ENCODE data around the gene ITGB1.

Gene ITGB1

DNA sequence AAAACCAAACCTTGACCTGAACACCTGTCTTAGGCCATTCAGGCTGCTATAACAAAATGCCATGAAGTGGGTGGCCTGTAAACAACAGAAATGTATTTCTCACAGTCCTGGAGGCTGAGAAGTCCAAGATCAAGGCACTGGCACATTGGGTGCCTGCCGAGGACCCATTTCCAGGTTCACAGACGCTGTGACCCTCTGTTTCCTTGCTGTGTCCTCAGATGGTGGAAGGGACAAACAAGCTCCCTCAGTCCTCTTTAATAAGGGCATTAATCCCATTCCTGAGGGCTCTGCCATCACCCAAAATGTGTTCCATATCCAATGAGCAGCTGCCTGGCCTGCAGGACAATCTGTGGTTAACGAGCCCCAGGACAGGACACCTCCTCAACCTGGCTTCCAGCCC, 67.6 kb downstream of the ITGB1 start:
- FAIRE-seq, result no peak

DNA sequence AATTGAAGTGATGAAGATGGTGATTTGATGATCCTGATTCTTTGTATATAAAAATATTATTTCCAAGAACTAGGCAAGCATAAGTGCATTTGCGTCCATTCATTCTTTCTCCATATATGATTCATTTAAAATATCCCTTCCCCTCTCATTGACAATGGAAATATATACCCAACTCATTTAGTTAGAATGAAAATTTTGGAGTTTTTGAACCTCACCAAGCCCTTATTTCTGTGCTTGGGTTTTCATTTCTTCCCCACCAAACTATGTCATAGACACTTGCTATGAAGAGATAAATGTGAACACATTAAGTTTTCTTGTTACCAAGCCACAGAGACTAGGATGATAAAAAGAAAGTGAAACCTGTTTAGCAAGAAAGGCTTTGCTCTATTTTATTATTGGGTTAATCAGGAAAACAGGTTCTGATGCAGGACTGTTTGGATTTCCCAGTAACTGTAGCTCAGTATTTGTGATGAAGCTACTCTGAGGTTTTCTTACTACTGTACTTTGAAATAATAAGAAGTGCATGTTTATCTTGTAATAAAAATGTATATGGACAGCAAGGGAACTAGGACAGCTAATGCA, 68.3 kb downstream of the ITGB1 start:
- FAIRE-seq (no peak), DNase-seq (ENCODE audit: low spot score) (no peak)

More for the DNA sequence above, 67.6 kb downstream of the ITGB1 start:
- no peak for DNase-seq (ENCODE audit: low spot score)

DNA sequence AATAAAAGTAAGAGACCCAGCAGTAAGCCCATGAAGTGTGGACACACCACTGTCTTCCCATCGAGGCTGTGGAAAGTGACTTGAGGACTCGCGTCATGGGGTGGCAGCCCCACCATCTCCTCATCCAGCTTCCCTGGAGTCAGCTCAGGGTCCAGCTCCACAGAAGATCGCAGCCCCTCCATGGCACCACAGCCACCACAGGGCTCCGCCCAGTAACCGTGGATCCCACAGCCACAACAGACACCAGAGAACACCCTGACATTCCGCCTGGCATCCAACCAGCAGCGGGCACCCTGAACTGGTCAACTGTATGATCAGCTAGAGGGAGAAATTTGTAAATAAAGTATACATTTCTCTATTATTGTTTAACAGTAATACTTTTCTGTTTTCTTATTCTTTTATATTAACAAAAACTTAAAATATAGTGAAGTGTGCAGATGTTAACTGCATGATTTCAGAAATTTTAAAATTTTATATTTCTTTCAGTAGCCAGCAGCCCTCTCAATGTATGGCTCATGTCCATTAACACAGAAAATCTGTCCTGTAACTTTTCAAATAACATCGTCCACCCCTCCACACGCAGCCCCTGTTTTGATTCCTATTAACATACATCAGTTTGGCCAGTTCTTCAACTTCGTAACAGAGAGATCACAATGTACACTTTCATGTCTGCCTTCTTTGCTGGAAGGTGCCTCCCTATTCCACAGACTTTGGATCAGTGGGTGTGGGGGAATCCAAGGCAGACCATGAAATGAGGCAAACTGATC, 69.7 kb downstream of the ITGB1 start:
- no peak for DNase-seq (ENCODE audit: low spot score)
- no peak for FAIRE-seq

DNA sequence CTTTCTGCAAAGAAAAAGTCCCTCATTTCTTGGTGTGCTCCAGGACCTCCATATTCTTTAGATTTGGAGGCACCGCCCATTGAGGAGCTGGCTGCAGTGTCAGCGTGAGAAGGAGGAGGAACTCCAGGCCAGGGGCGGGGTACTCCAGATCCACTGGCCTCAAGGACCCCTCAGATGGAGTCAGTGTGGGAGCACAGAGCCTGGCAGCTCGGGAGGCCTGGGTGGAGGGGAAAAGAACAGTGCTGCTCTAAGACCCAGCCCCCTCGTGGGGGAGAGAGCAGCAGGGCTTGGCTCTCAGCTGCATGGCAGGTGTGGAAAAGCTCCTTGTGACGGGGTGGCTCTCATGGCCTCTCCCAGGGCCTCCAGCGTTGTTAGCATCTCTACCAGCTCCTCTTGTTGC, 70.5 kb downstream of the ITGB1 start:
- DNase-seq (ENCODE audit: low spot score), result no peak
- FAIRE-seq, result no peak

DNA sequence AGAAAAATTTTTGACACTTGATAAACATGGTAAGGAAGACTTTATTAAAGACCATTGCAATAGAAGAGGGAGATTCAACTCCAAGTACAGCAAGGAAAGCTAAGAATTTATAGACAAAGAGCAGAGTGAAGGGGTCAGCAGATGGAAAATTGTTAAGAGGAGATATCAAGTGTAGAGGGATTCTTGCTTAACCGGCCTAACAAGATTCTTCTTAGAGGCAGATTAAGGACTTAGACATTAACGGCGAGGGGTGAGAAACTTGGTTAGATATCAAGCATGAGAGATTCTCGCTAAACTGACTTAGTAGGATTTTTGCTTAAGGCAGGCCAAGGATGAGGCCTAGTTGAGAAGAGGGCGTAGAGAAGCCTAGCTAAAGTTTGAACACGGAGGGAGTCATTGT, 76.0 kb downstream of the ITGB1 start:
- FAIRE-seq, result no peak
- no peak for DNase-seq (ENCODE audit: low spot score)

DNA sequence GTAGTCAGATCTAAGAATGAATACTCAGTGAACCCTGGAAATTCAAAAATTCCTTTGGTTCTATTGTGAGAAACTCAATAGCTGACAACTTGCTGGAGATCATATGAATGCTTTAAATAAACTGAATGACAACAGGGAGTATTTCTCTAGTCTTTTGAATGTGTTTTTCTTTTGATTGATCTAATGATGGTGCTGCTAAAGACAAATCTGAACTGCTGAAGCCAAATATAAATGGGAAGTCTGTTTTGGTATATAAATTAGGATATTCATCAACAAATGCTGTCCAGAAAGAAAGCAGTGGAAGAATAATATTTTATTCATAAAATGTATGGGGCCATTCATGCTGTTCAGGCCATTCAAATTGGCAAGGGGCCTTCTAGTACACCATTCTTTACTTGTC, 79.4 kb downstream of the ITGB1 start:
- no peak for FAIRE-seq
- no peak for DNase-seq (ENCODE audit: low spot score)

DNA sequence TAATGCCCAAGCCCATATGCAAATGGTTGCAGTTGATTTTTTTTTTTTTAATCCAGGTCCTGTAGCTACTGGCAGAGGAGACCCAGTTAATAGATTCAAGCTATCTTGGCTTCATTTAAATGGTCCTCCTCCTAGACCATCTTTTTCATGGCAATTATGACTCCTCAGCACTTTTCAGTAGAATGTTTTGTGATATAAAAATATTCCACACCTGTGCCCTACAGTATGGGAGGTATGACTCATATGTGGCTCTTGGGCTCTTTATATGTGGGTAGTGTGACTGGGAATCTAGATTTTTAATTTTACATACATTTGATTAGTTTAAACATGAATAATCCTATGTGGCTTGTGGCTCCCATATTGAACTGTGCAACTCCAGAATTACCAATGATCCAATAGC, 80.1 kb downstream of the ITGB1 start:
- no peak for FAIRE-seq
- no peak for DNase-seq (ENCODE audit: low spot score)

DNA sequence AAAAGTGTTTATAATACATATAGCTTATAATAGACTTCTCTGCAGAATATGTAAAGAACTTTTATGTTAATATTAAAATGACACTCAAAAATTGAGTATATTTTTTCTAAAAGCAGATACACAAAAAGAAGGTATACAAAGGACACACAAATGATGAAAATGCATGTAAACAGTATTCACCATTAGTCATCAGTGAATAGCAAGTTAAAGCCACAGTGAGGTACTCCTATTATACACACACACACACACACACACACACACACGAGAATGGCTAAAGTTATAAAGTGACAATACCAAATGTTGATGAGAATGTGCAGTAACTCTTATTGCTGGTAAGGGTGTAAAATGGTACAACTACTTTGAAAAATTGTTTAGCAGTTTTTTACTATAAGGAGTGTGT, 92.9 kb downstream of the ITGB1 start:
- FAIRE-seq, result no peak
- DNase-seq (ENCODE audit: low spot score), result no peak

DNA sequence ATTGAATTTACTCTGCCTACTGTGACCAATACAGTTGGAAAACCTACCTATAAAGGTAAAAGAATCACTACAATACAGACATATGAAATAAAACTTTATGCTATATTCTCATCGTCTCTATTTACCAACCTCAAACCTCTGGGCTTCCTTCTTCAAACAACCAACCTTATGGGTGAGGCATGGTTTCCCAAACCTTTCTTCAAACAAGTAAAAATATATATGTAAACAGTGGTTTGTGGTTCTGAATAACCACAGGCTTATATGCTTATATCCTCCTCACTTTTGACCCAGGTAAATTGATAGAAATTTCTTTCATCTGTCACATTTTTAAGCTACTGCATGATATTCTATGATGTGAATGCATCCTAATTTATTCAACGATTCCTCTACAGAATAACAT, 103.6 kb downstream of the ITGB1 start:
- FAIRE-seq, result no peak
- DNase-seq (ENCODE audit: low spot score), result no peak

DNA sequence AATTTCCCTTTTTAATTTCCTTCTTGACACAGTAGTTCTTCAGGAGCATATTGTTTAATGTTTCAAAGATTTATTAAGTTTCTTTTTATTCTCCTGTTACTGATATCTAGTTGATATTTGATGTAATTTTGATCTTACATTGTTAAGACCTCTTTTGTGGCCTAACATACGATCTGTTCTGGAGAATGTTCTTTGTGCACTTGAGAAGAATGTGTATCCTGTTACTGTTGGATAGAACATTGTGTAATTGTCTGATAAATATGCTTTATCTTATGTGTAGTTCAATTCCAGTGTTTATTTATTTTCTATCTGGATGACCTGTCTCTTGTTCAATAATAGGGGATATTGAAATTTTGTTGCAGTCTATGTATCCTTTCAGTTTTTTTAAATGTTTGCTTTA, 106.7 kb downstream of the ITGB1 start:
- FAIRE-seq (no peak), DNase-seq (ENCODE audit: low spot score) (no peak)
